ENCODE data around the gene TRO.

DNA sequence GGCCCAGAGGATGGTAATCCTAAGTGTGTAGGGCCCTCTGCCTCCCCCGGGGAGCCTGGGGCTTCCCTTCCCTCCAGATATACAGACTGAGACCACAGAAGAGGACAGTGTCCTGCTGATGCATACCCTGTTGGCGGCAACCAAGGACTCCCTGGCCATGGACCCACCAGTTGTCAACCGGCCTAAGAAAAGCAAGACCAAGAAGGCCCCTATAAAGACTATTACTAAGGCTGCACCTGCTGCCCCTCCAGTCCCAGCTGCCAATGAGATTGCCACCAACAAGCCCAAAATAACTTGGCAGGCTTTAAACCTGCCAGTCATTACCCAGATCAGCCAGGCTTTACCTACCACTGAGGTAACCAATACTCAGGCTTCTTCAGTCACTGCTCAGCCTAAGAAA lies 1.9 kb downstream of the TRO start:
- TF ChIP-seq POLR2A (IDR thresholded peaks at IDR 0.05) (no peak), CTCF (IDR thresholded peaks at IDR 0.05) (no peak)
